SW 1271 (cell line): ENCODE data around the gene IQGAP2.

Source experiments
- DNase-seq, 2 experiments: peaks; one replicate each; lab custom pipeline; 2025; lab: John Stamatoyannopoulos, UW

Gene IQGAP2

DNA sequence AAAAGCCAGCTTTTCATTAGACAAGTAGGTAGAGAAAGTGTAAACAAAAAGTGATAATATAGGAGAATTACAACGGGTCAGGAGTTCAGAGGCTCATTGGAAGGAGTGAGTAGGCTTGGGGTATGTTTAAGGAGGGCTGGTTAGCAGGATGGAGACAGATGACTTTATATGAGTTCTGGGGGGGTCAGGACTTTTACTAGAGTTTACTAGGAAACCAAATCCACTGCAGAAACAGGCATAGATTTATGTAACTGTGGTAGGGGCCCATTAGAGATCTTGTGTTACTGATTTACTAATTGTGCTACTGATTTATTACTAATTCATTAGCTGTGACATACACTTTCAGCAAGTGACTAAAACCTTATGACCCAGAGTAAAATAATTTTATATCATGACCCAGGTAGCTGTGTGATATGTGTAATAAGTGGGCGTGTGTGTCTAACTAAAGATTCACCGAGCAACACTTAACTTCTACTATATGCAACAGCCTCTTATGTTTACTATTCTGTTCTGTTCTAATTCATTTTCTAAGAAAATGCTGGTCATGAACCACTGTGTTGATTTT lies 73.5 kb downstream of the IQGAP2 start:
- DNase-seq, result no peak

DNA sequence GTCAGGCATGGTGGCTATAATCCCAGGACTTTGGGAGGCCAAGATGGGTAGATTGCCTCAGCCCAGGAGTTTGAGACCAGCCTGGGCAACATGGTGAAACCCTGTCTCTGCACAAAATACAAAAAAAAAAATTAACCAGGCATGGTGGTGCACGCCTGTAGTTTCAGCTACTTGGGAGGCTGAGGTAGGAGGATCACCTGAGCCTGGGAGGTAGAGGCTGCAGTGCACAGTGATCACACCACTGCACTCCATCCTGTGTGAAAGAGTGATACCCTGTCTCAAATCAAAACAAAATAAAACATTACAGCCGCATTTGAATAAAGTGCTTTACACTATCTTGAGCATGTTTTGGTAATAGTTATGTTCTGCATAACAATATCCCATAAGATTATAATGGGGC lies 74.0 kb downstream of the IQGAP2 start:
- no peak for DNase-seq

DNA sequence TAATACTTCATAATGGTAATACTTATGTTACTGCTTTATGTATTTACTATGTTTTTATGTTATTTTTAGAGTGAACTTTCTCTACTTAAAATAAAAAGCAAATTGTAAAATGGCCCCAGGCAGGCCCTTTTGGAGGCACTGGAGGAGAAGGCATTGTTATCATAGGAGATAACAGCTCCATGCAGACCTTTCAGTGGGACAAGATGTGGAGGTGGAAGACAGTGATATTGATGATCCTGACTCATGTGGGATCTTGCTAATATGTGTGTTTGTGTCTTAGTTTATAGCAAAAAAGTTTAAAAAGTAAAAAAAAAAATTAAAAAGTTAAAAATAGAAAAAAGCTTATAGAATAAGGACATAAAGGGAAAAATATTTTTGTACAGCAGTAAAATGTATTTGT lies 74.5 kb downstream of the IQGAP2 start:
- no peak for DNase-seq

DNA sequence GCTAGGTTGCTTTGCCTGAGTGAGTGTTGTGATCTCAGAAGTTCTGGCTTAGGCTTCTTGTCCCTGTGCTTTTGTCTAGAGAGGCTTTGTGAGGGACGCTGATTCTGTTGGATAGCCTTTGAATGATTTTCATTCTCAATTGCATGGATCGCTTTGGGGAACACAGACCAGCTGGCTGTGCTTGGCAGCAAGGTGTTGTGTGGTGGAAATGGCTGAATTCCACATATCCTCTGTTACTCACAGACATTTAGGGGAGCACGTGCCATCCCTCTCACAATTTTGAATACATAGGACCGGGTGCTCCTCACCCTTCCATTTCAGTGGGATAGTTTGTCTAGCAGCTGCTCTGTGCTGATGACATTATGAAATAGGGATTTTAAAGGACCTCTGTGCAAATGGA lies 76.2 kb downstream of the IQGAP2 start:
- no peak for DNase-seq

DNA sequence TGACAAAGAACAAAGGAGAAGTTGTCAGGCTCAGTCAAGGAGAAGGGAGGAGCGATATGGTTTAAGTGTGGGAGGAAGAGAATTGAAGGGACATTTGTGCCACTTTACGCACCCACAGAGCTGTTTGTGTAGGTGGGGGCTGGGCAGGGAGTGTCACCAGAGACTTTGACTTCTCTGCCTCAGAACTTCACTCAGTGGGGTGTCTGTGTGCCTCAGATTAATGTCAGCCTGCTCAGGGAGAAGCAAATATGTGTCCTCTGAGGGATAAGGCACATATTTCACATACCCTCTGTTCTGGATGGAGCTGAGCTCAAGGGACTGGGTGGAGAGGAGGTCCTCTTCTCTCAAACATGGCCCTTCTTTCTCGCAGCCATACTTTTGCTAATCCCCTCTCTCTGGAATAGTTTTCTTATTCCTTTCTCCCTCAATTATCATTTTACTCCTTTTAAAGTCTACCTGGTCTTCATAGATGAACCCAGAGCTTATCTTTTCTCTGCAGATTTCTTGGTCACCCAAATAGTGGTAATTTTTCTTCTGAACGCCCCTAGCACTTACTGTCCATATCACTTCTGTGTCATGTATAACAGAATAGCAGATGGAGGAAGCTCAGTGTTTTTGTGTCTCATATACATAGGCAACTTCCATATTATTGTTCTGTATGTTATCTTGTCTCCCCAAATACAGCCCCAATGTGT lies 77.0 kb downstream of the IQGAP2 start:
- no peak for DNase-seq

DNA sequence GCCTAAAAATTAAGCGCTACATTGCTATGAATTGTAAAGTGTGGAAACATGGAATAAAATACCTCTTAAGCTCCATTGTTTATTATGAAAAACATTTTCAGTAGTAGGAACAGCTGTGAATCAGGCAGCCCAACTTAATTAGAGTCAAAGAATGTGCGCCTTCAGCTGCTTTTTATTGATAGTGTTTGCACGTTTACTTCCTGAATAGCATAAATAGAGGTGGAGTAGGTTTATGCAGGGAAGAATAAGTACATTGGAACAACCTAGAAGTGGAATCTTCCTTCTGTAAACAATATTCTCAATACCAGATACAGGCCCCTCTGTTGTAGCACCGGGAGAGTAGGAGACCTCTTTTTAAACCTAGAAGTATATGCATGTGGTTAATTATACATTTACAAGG lies 79.9 kb downstream of the IQGAP2 start:
- DNase-seq, result no peak

DNA sequence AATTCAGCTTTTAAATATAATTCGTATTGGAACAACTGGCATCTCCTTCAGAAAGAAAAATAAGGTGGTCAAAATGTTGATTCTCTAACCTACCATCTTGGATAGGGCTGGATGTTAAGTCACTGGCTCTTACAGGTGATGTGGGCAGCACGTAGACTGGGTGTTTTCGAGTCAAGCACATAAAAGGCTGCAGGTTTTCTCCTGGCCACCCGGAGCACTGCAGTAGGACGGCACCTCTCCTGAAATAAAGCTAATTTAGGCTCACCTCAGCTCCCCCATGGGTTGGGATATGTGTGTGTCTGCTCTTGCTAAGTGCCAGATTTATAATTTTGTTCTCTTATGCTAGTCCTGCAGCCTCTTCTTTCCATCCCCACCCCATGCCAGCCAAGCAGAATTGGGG lies 80.3 kb downstream of the IQGAP2 start:
- DNase-seq, result no peak

DNA sequence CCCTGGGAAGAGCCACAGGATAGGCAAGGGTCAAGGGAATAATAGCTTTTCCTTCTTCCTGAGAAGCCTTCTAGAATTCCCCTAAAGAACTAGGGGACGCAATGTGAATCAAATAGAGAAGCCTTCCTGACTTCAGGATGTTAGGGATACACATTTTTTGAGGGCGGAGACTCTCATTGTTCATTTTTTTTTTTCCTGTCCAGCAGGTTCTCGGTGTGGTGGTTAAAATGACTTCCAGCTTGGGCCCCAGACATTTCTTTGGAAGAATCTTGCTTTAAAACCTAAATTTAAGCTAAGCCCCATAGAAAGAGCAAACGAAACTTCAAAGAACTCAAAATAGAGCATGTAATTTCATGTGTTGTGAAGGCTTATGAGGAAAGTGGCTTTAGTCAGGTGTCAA lies 80.8 kb downstream of the IQGAP2 start:
- DNase-seq, result no peak

DNA sequence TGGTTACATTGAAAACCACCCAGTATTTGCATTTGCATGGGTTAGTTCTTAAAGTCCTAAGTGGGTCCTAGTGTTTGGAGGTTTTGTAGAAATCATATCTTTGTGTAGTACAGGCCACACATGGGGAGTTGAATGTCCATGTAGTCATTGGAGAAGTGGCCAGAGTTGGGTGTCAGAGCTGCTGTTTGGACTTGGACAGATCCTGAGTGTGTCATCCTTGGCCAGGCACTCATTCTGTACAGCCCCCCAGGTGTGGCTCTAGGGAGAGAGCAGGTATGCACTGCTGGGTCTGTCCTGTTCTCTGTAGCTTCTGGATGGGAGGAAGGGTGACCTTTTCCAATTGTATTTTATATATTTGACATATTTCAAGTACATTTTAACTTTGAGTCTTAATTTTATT lies 82.4 kb downstream of the IQGAP2 start:
- DNase-seq, result no peak

DNA sequence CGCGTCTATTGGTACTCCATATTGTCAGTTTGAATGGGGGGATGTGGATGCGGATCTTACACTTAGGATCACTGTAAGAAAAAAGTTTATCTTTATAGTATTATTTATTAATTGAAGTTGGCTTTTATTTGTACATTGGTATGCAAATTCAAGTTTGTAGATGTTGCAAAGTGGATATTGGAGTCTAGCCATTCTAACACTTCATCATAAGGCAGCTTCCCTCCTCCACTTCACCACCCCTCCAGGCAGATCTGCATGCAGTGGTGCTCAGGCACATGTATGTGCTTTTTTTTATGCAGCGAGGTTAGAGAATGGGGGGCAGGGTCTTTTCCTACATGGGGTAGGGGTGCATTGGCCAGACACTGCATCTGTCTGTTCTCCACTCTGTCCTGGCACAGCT lies 84.3 kb downstream of the IQGAP2 start:
- DNase-seq, result no peak

DNA sequence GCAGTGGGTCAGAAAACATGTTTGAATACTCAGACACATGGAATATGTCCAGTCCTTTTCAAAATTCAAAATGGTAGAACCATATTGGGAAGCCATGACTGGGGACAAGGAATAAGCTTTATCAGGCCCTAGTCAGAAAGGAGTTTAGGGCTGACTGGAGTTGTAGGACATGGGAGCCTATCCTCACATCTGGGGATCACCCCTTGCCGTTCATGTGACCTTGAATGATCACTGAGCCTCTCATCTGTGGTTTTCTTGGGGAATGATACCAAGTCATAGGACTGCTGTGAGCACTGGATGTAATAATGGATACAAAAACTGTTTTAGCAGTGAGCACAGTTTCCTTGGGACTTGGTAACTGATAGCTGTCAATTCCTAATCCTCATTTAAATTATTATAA lies 84.7 kb downstream of the IQGAP2 start:
- no peak for DNase-seq

DNA sequence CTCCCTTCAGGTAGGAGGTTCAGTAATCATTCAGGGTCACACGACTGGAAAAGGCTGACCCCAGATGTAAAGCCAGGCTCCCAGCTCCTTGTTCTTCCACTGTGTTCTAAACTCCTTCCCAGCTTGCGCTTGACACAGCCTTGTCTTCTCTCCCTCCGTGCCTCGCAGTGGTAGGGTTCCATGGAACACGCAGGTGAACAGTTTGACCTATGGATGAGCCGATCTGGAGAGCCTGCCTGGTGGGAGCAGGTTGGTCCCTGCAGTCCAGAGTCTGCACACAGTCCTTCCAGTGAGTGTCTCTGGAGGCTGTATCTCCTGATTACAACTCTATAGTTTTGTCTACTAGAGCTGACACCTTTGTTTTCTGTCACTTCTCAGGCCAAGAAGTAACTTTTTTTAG lies 85.9 kb downstream of the IQGAP2 start:
- no peak for DNase-seq

DNA sequence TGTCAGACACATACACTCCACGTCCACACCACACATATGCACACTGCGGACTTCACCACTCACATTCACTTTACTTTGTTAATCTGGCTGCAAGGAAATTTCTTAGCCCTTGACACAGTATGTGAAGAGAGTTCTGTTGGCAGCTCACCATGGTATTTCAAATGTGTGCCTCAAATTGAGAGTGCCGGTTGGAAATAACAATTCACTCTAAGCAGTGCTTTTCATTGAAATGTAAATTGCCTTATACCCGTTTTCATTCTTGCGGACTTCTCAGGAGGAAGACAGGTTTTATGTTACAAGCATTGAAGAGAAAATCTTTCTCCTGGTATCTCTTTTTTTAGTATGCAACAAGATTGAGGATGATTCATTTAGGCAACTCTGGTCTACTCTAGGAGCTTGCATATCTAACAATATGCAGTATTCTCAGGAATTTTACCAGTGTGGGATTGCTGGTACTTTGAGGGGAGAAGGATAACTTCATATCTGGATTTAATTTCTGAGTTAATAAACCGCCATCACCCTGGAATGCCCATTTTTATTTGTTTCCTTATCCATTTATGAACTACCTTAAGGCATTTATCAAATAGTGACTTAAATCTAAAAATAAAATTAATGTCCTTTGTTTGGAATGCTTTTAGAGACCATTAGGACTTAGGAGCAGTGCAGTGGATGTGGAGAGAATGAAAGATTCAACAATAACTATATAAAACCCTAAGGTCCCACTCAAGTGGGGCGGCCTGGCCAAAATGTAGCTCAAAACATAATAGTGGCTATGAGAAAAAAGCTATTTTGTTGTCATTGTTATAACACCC lies 87.0 kb downstream of the IQGAP2 start:
- no peak for DNase-seq

DNA sequence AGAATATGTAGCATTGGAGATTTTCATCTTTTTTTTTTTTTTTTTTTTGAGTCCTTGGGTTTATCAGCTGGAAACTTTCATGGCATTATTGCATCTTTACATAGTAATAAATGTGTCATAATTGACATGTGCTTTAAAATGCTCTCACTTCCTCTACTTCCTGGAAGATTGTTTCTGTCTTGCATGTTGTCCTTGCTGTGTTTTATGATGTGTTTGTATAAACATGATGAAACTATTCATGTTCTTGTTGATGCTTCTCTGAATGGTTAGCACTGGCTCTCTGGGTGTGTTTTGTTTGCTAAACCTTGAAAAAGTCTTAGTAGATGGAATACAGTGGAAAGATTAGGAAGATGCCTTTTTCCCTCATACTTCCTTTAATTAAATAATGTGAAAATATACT lies 87.9 kb downstream of the IQGAP2 start:
- no peak for DNase-seq

DNA sequence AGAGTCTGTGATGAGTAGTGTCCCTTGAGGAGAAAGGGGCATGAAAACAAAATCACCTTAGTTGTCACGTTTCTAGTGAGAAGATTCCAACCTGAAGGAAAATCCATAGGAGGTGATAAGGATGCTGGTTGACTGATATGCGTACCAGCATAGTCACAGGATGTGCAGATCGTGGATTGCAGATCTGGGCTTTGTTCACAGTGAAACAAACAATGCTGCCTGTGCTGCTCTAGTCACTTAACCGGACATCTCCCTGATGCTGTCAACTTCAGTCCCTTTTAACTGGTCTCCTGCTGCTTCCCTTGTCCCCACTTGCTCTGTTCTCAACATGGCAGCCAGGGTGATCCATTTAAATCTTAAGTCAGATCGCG lies 89.7 kb downstream of the IQGAP2 start:
- DNase-seq, result no peak

DNA sequence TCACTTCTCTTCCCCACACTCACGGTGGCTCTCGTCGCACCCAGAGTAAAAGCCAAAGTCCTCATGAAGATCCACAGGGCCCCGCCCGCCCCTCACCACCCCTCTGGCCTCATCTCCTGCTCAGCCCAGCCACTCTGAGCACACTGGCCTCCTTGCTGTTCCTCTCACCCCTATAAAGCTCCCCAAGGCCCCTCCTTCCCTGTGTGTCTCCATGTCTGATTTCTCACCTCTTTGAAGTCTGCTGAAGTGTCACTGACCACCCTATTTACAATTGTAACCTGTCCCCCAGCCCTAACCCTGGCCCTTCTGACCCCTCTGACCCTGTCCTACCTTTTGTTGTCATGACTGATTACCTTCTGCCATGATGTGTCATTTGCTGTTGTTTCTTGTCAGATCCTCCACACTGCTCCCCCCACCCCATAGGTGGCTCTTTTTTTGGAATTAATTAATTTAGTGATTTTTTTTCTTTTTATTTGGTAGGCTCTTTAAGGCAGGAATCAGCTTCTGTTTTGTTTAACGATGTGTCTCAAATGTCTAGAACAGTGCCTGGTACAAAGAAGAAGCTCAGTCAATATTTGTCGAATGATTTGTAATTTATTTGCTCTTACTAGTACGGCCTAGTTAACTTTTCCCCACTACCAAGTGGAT lies 90.2 kb downstream of the IQGAP2 start:
- no peak for DNase-seq

DNA sequence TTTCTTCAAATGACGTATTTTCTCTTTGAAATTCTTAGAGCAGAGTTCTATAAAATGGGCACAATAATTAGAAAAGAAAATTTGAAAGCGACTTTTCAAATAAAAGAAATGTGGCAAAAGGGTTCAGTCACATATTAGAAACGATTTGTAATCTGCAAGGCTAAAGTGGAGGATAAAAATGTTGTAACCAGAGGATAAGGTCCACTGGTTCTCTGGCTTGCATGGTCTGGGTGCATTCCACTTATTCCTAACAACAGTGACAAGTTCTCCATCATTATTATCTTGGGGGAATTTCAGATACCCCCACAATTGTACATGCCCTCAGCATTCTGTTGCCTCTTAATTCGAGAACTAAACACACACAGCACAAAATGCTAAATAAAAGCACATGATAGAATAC lies 91.1 kb downstream of the IQGAP2 start:
- DNase-seq, result no peak

DNA sequence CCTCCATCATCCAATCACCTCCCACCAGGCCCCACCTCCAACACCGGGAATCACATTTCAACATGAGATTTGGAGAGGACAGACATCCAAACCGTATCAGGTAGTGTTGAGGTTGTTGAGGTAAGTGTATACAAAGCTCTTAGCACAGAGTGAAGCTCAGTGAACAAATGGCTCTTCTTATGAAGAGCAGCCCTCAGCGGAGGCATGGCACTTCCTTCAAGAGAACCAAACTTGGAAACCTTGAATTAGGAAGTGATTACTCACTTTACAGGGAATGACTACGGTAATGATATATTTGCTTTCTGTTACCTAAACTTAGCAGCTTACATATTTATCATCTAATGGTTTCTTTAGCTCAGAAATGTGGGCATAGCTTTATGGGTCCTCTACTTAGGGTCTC lies 92.8 kb downstream of the IQGAP2 start:
- DNase-seq, result no peak

DNA sequence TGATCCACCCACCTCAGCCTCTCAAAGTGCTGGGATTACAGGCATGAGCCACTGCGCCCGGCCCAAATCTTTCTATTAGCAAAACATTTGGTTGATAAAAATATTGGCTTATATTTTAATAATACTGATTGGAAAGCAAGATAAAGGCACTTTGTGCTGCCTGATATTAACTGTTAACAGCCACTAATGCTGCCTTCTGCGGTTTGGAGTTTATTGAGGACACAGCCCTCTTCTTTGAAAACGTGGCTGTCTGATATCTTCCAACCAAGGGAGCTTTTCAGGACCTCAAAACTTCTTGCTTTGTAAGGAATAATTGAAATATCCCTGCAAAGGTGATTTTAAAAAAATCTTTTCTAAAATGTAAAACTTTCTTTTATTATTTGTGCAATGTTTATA lies 94.0 kb downstream of the IQGAP2 start:
- DNase-seq, result no peak

DNA sequence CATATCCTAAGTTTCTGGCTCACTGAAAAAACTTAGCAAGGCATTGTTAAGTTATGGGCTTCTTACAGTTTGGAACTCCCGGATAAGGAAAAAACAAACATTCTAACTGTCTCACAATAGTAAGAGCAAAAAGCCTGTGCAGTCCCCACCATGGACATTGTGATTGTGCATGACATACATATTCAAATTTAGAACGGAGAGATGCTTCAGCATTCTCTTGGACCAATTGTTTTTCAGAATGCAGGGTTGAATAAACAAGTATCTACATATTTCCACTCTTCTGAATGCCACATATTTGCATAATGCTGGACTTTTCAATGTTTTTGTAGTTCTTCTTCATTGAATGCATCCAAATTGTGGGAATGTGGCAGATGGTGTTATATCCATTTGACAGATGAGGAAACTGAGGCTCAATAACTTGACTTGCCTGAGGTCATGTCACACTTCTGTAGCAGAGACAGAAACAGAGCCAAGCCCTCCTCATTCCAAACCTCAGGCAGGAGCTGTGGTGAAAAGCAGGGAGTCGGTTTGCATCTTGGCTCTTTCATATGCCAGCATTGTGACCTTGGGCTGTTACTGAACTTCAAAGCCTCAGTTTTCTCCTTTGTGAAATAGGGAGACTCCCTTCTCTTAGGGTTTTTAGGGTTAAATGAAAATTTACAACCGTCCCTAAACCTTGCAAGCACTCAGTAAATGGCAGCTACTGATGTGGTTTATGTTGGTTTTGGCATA lies 95.1 kb downstream of the IQGAP2 start:
- DNase-seq, result no peak

DNA sequence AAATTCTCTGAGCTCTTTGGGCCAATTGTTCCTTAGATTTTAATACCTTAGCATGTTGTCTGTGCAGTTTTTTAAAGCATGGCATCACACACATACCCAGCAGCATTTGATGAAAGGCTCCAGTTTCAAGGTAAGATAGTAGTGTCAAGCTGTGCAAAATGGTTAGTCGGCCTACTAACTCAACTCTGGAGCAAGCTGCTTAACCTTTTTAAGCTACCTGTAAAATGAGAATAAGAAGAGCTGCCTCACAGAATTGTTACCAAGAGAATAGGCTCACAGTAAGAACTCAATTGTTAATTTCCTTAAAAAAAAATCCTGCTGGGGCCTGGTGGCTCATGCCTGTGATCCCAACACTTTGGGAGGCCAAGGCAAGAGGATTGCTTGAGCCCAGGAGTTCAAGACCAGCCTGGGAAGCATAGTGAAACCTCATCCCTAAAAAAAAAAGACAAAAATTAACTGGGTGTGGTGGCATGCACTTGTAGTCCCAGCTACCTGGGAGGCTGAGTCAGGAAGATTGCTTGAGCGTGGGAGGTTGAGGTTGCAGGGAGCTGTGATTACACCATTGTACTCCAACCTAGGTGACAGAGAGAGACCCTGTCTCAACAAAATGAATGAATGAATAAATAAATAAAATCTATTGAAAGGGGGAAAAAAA lies 96.5 kb downstream of the IQGAP2 start:
- no peak for DNase-seq
